ENCODE data around the gene BTBD1. TPM values are rescaled to one million over a fixed set of nuclear protein-coding genes. Genes with fewer than 3 reads are reported as not detected.
"Not testable (repeated sequence)": the region's sequence is repeated elsewhere in the genome, so short reads cannot be mapped to it uniquely, and the experiment has no call there.

BTBD1 gene
- total RNA-seq, 2 experiments from 2014 or later = 67.4 to 70.9 TPM

- H3K4me1 Mint-ChIP-seq (ENCODE audit: low read depth) = peaks cover 4% of the 10 kb centered on the region
- peaks cover 73% of the 10 kb centered on the region for H3K36me3 Mint-ChIP-seq (ENCODE audit: low read depth)
- no peaks in the 10 kb centered on the region for H3K9me3 Mint-ChIP-seq (ENCODE audit: insufficient read depth)
- ChIA-PET POLR2A (no interaction called here), CTCF (no interaction called here)
- DNase-seq = no peak
- H3K4me3 Mint-ChIP-seq = no peak overlapping the region
- ATAC-seq = no peak
- no peaks in the 10 kb centered on the region for H3K27me3 Mint-ChIP-seq (ENCODE audit: low read depth)
- H3K27ac Mint-ChIP-seq = no peak overlapping the region
These were observed 20.4 kb downstream of the BTBD1 start for GRCh38 chr15:83046558-83047127.

GRCh38 chr15:83044156-83044555 lies 22.9 kb downstream of the BTBD1 start:
- ATAC-seq (no peak), DNase-seq (no peak)
- Mint-ChIP-seq H3K9me3 (ENCODE audit: insufficient read depth) (no peaks in the 10 kb centered on the region), H3K36me3 (ENCODE audit: low read depth) (peaks cover 84% of the 10 kb centered on the region), H3K4me1 (ENCODE audit: low read depth) (peaks cover 11% of the 10 kb centered on the region), H3K27me3 (ENCODE audit: low read depth) (no peaks in the 10 kb centered on the region), H3K27ac (no peak overlapping the region), H3K4me3 (no peak overlapping the region)
- ChIA-PET POLR2A (no interaction called here), CTCF (interaction anchor here (0.9 to 1.7 kb wide), 2 partner anchors 11 to 32 kb away, joined by 3 to 5 read pairs; no protein-coding TSS in a partner anchor)

GRCh38 chr15:83039206-83039605 lies 27.8 kb downstream of the BTBD1 start:
- Mint-ChIP-seq H3K4me1 (ENCODE audit: low read depth) (peaks cover 34% of the 10 kb centered on the region), H3K4me3 (no peak overlapping the region), H3K27ac (peak overlapping the region; percentile 37), H3K36me3 (ENCODE audit: low read depth) (peaks cover 86% of the 10 kb centered on the region), H3K9me3 (ENCODE audit: insufficient read depth) (peaks cover 22% of the 10 kb centered on the region), H3K27me3 (ENCODE audit: low read depth) (no peaks in the 10 kb centered on the region)
- ATAC-seq = no peak
- DNase-seq = no peak
- CTCF ChIA-PET = interaction anchor here (1.1 kb wide), 1 partner anchor 29 kb away, joined by 3 read pairs; no protein-coding TSS in a partner anchor
- POLR2A ChIA-PET = no interaction called here

GRCh38 chr15:83036253-83036652 lies 30.8 kb downstream of the BTBD1 start:
- Mint-ChIP-seq H3K27me3 (ENCODE audit: low read depth) (no peaks in the 10 kb centered on the region), H3K4me1 (ENCODE audit: low read depth) (peaks cover 38% of the 10 kb centered on the region), H3K4me3 (no peak overlapping the region), H3K9me3 (ENCODE audit: insufficient read depth) (peaks cover 26% of the 10 kb centered on the region), H3K36me3 (ENCODE audit: low read depth) (peaks cover 81% of the 10 kb centered on the region), H3K27ac (peak overlapping the region; percentile 51)
- CTCF ChIA-PET = no interaction called here
- POLR2A ChIA-PET = no interaction called here
- DNase-seq (no peak), ATAC-seq (no peak)

- peak overlapping the region; percentile 32 for H3K27ac Mint-ChIP-seq
- H3K36me3 Mint-ChIP-seq (ENCODE audit: low read depth) = peaks cover 74% of the 10 kb centered on the region
- H3K4me3 Mint-ChIP-seq; CTCF ChIA-PET; DNase-seq; H3K27me3 Mint-ChIP-seq (ENCODE audit: low read depth); ATAC-seq: not testable (repeated sequence)
- H3K4me1 Mint-ChIP-seq (ENCODE audit: low read depth) = peaks cover 12% of the 10 kb centered on the region
- H3K9me3 Mint-ChIP-seq (ENCODE audit: insufficient read depth) = peaks cover 14% of the 10 kb centered on the region
- POLR2A ChIA-PET = interaction anchor here (0.7 kb wide), 1 partner anchor 476 kb away, joined by 3 read pairs; no protein-coding TSS in a partner anchor
These were observed 35.8 kb downstream of the BTBD1 start for GRCh38 chr15:83031234-83031633.

- DNase-seq = no peak
- Mint-ChIP-seq H3K27ac (no peak overlapping the region), H3K4me1 (ENCODE audit: low read depth) (peaks cover 4% of the 10 kb centered on the region), H3K4me3 (no peak overlapping the region), H3K36me3 (ENCODE audit: low read depth) (peaks cover 65% of the 10 kb centered on the region), H3K9me3 (ENCODE audit: insufficient read depth) (peaks cover 4% of the 10 kb centered on the region), H3K27me3 (ENCODE audit: low read depth) (no peaks in the 10 kb centered on the region)
- ATAC-seq = no peak
- CTCF ChIA-PET = interaction anchor here (0.8 kb wide), 1 partner anchor 38 kb away, joined by 3 read pairs; no protein-coding TSS in a partner anchor
- POLR2A ChIA-PET = no interaction called here
These were observed 37.0 kb downstream of the BTBD1 start for GRCh38 chr15:83030021-83030420.

- Mint-ChIP-seq H3K4me3 (no peak overlapping the region), H3K9me3 (ENCODE audit: insufficient read depth) (no peaks in the 10 kb centered on the region), H3K27me3 (ENCODE audit: low read depth) (no peaks in the 10 kb centered on the region), H3K4me1 (ENCODE audit: low read depth) (peaks cover 15% of the 10 kb centered on the region), H3K36me3 (ENCODE audit: low read depth) (peaks cover 30% of the 10 kb centered on the region), H3K27ac (no peak overlapping the region)
- POLR2A ChIA-PET = no interaction called here
- ATAC-seq (no peak), DNase-seq (no peak)
- CTCF ChIA-PET = no interaction called here
These were observed 48.6 kb downstream of the BTBD1 start for GRCh38 chr15:83018436-83018835.

- POLR2A ChIA-PET = no interaction called here
These were observed 50.1 kb downstream of the BTBD1 start for GRCh38 chr15:83016906-83017305.

GRCh38 chr15:83015361-83015760 lies 51.7 kb downstream of the BTBD1 start:
- Mint-ChIP-seq H3K4me1 (ENCODE audit: low read depth) (peaks cover 37% of the 10 kb centered on the region), H3K4me3 (no peak overlapping the region), H3K9me3 (ENCODE audit: insufficient read depth) (no peaks in the 10 kb centered on the region), H3K27ac (no peak overlapping the region), H3K27me3 (ENCODE audit: low read depth) (no peaks in the 10 kb centered on the region), H3K36me3 (ENCODE audit: low read depth) (peaks cover 26% of the 10 kb centered on the region)
- ATAC-seq (no peak), DNase-seq (no peak)
- CTCF ChIA-PET = no interaction called here
- POLR2A ChIA-PET = no interaction called here

More at GRCh38 chr15:83016906-83017305, 50.1 kb downstream of the BTBD1 start:
- CTCF ChIA-PET = no interaction called here
- no peak for DNase-seq
- H3K9me3 Mint-ChIP-seq (ENCODE audit: insufficient read depth) = no peaks in the 10 kb centered on the region
- H3K27ac Mint-ChIP-seq = no peak overlapping the region
- no peaks in the 10 kb centered on the region for H3K27me3 Mint-ChIP-seq (ENCODE audit: low read depth)
- H3K4me1 Mint-ChIP-seq (ENCODE audit: low read depth) = peaks cover 27% of the 10 kb centered on the region
- H3K36me3 Mint-ChIP-seq (ENCODE audit: low read depth) = peaks cover 33% of the 10 kb centered on the region
- H3K4me3 Mint-ChIP-seq = no peak overlapping the region
- ATAC-seq = no peak

- ChIA-PET POLR2A (interaction anchor here (0.8 kb wide), 1 partner anchor 151 kb away, joined by 3 read pairs; no protein-coding TSS in a partner anchor), CTCF (interaction anchor here (0.7 to 2.6 kb wide), 3 partner anchors 14 to 366 kb away, joined by 3 to 8 read pairs (median 3); no protein-coding TSS in a partner anchor)
- Mint-ChIP-seq H3K9me3 (ENCODE audit: insufficient read depth) (no peaks in the 10 kb centered on the region), H3K27ac (peak overlapping the region; percentile 68), H3K4me1 (ENCODE audit: low read depth) (peaks cover 47% of the 10 kb centered on the region), H3K27me3 (ENCODE audit: low read depth) (no peaks in the 10 kb centered on the region), H3K4me3 (no peak overlapping the region), H3K36me3 (ENCODE audit: low read depth) (peaks cover 28% of the 10 kb centered on the region)
- DNase-seq (no peak), ATAC-seq (no peak)
These were observed 52.8 kb downstream of the BTBD1 start for GRCh38 chr15:83014205-83014653.

- H3K36me3 Mint-ChIP-seq (ENCODE audit: low read depth) = peaks cover 29% of the 10 kb centered on the region
- H3K27me3 Mint-ChIP-seq (ENCODE audit: low read depth) = no peaks in the 10 kb centered on the region
- DNase-seq = no peak
- peak overlapping the region; percentile 90 for H3K27ac Mint-ChIP-seq
- CTCF ChIA-PET = interaction anchor here (0.9 to 4.8 kb wide), 3 partner anchors 11 to 163 kb away, joined by 3 to 36 read pairs (median 8); no protein-coding TSS in a partner anchor
- no peaks in the 10 kb centered on the region for H3K9me3 Mint-ChIP-seq (ENCODE audit: insufficient read depth)
- POLR2A ChIA-PET = interaction anchor here (1.1 to 3.0 kb wide), 3 partner anchors 54 to 202 kb away, joined by 4 to 20 read pairs (median 4); partner anchors contain the start of genes BTBD1 and WHAMM
- ATAC-seq = no peak
- H3K4me3 Mint-ChIP-seq = peak overlapping the region; percentile 87
- peaks cover 50% of the 10 kb centered on the region for H3K4me1 Mint-ChIP-seq (ENCODE audit: low read depth)
These were observed 54.4 kb downstream of the BTBD1 start for GRCh38 chr15:83012636-83013035.

GRCh38 chr15:83012076-83012426 lies 55.0 kb downstream of the BTBD1 start:
- no peaks in the 10 kb centered on the region for H3K9me3 Mint-ChIP-seq (ENCODE audit: insufficient read depth)
- H3K27me3 Mint-ChIP-seq (ENCODE audit: low read depth) = no peaks in the 10 kb centered on the region
- peaks cover 26% of the 10 kb centered on the region for H3K36me3 Mint-ChIP-seq (ENCODE audit: low read depth)
- ATAC-seq (no peak), DNase-seq (no peak)
- peak overlapping the region; percentile 87 for H3K4me3 Mint-ChIP-seq
- H3K27ac Mint-ChIP-seq = peak overlapping the region; percentile 90
- CTCF ChIA-PET = interaction anchor here (0.6 to 4.8 kb wide), 14 partner anchors 8 to 261 kb away, joined by 3 to 36 read pairs (median 6); partner anchors contain the start of genes BTBD1, HDGFL3 and RAMAC
- H3K4me1 Mint-ChIP-seq (ENCODE audit: low read depth) = peaks cover 50% of the 10 kb centered on the region
- POLR2A ChIA-PET = interaction anchor here (0.5 to 3.0 kb wide), 8 partner anchors 9 to 472 kb away, joined by 3 to 20 read pairs (median 6); partner anchors contain the start of genes BTBD1, HDGFL3, RPS17 and WHAMM
